Myocyte (in vitro differentiated cells): ENCODE measurements around the gene SYT6. TPM values are rescaled to one million over a fixed set of nuclear protein-coding genes. Genes with fewer than 3 reads are reported as not detected.

ENCODE experiments used
- DNase-seq: peaks from one replicate; pipeline ENCODE4 v3.0.0-alpha.2; 2012; ENCODE audit warnings: low read depth
- total RNA-seq: library from RNA; depleted of rRNA; stranded (reverse); fragments of >200 nt; gene quantifications from 2 replicates; pipeline ENCODE4 v1.2.3, GENCODE V29; 2014

Gene SYT6
- total RNA-seq, 1 donor from 2014 or later = 1.0 TPM

DNA sequence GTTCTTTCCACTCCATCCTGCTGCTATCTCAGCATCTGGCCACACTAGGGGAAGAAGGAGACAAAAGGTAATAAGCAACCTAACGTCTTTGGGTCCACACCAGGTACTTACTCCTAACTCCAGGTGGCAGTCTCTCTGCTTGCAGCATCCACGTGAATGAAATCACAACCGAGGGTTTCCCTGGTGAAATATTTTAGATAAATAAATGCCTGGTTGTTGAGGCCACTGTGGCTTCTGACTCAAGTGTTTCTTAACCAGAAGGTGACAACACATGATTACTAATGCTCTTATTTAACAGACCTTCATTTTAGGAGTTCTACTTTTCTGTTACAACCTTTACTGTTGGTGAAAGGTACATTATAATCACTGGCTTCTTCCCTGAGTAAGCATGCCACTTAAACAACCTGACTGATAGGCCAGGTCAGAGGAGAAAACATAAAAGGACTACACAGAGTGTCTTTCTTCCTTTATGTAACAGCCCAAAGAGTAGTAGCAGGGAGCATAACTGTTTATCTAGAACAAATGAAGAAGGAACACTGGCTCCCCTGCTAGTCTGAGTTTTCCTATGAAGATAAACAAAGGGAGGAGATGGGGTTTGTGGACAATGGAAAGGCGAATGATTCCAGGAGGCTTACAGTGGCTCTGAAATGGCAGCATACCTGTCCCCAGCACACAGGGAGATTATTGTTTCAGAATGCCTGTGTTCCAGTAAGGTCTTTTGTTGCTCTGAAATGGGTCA lies 59.9 kb downstream of the SYT6 start:
- DNase-seq = peak; percentile 65

DNA sequence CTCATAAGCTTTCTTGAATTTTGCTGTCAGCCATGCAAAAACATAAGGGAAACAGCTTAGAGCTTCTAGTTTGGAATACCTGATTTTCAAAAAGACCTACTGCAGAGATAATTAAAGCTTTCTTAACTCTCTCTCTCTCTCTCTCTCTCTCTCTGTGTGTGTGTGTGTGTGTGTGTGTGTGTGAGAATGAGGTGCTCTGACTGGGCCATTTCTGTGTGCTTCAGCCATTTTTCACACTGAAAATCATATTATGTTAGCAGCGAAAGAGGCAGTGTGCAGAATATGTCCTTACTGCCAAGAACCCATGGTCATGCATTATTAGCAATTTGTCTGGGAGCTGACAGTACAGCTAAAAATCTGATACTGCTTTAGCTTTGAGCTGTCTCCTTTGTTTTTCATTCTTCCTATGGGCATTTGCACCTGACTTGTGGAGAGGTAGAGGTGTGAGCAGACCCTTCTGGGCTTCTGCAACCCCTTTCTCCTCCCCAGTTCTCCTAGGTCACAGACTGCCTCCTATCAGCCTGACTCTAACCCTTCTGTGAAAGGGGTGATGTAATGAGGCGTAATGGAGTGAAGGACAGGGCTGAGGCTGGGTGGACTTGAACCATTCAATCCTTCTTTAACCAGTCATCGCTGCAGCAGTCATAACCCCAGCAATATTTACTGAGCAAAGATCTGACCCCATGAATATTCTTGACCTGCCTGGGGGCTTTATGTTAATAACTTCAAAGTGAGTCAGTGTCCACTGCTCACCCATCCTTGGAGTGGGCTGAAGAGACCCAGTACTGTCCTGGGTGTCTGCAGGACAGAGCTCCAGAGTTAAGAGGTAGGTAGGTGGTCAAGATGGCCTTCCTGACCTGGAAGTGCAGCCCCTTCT lies 61.2 kb downstream of the SYT6 start:
- no peak for DNase-seq

DNA sequence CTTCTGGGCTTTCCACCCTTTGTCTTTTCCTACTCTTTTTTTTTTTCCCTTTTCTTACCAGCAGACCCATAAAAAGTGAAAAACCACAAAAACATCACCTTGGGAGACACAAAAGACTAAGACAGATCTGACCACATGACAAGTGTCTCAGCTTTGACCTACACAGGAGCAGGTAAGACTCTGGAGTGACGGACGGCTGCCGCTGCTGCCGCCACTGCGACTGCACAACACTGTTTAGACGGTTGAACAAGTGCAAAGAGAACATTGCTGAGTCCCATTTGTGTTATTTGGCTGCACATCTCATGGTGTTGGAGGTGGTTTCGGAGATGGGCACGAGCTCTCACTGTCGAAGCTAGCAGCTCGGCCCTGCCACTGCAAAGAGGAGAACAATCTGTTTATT lies 62.0 kb downstream of the SYT6 start:
- DNase-seq = no peak

DNA sequence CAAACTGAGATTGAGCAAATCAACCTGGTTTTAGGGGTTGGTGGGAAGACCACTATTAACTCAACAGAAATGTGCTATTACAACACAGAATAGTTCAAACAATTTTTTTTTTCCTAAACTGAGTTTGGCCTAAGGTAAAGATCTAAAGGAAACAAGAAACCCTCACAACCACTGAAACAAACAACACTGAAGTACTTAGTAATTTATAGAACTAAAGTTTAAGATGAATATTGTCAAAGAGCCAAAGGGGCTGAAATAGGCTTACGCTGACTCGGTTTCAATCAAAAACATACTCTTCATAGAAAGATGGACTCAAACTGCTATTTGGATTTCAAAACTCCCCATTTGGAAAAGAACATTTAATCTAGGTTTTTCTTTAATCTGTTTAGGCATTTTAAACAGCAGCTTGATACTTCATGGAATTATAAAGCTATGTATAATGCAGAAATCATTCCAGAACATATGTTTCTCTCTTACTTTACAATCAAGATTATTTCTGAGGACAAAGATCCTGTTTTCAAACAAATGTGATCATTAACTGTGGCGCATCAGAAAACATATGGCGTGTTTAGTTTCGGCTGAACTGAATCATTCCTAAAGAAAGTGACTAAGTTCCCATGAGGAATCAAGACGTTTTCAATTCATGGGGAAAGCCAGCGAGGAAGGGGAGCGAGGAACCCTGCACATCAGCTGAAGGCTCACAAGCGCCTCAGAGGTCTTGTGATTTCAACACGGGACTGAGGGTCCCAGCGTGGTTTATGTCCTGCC lies 62.7 kb downstream of the SYT6 start:
- no peak for DNase-seq

DNA sequence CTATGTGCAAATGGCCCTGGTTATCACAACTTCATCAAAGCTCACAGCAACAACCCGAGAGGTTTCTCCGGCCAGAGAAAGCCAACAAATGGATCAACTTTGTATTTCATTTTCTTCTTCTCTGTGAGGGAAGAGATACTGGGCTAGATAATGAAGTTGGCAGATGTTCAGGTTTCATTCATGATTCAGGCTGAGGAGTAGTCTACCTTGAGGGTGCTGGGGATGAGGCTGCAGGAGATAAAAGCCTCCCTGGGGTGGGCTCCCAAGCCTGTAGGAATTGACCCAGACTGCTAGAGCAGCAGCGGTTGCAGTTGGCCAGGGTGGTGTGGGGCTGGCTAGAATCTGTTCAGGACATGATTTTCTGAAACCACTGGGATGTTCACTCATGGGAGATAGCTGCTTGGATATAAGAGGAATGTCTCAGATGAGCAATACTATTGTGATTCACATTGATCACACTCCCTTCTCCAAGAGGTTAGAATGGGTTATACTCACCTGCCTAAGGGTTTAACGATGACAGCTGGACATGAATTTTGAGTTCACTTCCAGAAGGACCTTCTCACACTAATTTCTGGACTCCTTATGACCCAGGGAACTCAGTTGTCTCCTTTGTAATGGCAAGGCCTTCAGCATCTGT lies 64.0 kb downstream of the SYT6 start:
- DNase-seq = no peak

DNA sequence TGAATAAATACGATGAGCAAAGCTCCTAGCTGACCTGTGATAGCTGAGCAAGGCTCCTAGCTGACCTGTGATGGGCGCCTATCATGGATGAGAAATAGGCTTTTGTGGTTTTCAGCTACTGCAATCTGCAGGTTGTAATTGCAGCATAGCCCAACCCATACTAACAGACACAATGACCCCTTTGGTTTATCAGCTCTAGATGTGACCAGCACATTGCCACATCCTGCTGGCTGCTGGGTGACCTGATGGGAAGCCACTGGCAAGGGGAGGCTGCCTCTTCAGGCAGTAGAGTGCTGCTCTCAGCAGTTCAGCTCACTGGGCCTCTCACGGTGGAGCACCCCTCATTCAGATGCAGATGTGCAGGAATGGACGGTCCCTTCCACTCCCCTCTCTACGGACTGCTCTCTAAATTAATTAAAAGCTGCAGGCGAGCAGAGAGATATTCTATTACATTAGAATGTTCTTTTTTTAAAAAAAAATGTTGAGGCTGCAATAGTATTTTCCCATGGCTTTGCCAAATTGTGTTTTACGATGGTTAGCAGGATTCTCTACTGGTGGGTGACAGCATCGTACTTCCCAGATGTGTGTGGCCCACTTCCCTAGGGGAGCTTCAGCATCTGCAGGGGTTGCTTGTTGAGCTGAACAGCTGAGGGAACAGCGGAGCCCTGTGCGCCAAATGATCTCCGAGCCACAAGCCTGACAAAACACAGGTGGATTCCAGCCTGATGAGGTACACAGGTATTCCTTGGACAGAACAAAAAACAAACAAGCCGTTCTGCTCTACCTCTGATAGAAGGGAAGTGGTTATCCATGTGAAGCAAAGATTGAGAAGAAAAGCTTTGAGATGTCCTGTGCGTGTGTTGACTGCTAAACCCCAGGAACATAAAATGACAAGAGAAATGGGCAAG lies 65.0 kb downstream of the SYT6 start:
- DNase-seq = no peak

DNA sequence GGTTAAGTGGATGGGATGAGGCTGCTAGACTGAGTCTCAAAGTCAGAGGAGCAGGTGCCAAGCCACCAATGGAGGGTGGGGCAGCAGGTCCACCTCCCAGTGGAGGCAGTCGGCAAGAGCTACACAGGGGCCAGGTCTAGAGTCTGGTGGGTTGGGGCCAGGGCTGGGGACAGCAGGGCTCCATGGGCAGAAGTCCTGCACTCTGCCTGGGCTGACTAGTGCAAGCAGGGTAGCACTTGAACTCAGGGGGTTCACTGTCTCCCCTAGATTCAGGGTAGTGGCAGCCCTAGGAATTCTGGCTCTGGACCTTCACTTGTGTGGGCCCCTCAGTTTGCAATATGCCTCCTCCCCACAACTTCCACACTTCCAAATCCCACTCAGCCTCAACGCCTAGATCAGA lies 66.2 kb downstream of the SYT6 start:
- no peak for DNase-seq

DNA sequence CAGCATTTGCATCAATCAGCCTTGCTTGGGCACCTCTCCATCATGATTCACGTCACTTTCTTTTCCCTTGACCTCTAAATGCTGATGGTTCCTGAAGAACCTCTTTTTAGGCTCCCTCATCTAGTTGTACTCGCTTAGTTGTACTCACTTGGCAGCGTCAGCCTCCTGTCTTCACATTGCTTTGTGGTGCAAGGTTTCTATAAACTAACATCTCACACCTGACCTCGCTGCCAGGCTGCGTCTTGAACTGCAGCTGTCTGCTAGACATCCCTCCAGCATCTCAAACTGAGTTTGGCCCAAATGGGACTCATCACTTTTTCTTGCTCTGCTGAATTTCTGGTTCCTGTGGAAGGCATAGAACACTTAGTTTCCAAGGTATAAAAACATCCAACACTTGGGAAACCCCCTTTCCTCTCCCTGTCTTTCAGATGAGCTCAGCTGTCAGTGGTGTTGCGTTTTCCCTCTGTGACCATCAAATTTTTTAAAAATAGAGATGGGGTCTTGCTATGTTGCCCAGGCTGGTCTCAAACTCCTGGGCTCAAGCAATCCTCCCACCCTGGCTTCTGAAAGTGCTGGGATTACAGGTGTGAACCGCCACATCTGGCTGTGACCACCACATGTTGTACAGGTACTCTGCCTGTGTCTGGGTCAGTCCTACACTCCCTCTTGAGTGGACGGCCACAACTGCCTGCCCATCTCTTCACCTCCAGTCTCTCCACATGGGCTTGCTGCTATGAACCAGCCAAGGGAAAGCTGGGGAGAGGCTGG lies 66.9 kb downstream of the SYT6 start:
- no peak for DNase-seq

DNA sequence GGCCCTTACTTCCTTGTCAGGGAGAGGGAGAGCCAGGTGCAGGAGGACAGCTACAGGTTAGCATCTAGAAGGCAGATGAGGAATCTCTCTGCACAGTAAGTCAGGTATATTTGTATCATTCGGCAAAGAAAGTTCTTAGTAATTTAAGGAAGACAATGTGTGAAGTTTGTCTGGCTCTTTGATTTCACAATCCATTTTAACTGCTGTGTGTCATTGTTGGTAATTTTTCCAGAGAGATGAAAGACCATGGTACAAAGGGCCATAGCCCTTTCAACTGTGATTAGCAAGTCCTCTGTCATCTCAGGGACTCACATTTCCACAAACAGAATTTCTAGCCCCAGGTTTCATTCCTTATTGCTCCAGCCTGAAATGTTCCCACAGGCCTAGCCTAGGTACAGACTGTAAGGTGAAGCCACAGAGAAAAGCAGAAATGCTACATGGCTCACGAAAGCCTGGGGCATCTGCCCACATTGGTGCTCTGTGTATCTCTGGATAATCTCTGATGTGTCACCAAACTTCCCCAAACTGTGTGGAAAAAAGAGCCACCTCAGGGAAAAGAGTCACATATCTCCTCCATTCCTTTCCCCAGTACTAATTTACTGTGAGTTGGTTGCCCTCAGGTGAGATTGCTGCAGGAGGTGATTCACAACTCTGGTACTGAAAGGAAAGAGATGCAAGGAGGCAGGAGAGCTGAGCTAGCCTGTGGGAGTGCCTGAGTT lies 70.6 kb downstream of the SYT6 start:
- no peak for DNase-seq

DNA sequence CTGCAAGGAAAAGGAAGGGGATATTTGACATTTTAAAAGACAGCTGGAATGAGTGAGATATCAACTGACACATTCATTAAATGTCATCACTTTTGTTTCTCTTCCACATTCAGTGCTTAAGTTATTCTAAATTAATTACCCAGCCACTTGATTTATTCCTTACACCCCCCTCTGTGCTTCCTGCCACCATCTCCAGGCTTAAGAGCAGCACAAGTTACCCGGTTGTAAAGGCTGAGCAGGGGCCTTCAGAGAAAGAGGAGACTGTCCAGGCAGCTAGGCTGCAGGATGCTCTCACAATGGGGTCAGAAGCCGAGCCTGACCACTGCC lies 71.4 kb downstream of the SYT6 start:
- DNase-seq = no peak

DNA sequence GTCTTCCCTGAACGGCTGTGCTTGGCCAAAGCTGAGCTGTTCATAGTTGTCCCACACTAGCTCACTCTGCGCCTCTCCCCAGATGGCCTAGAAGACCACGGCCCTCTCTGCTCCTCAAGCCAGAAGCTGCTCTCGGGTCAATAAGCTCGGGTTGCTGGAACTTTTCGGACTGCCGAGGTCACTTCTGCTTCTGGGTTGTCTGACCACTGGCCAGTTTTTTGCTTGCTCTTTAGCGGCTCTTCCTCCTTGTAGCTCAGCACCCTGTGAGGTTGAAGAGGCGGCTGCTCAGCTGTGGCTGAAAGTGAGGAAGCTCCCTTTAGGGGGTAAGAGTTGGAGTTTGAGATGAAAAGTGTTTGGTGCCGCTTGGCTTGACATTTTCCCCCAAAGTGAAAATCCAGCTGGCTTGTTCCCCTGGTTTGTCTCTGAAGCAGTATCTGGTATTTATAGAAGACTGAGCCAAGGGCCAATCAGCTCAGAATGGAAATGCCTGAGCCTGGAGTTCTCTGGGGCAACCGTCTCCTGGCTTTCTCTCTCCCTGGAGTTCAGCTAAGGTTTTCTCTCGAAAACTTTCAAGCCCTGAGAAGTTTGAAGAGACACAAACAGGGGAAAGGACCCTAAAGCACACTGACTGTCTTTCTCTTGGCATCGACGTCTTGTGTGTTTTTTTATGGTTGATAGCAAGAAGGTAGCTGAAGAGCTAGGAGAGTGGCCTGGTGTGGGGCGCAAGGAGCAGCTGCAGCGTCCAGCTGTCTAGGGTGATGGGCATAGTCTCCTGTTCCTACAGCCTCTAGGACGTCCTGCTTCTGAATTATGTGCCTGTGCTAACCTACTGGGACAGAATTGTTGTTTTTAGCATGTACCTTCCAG lies 72.0 kb downstream of the SYT6 start:
- peak; percentile 49 for DNase-seq

DNA sequence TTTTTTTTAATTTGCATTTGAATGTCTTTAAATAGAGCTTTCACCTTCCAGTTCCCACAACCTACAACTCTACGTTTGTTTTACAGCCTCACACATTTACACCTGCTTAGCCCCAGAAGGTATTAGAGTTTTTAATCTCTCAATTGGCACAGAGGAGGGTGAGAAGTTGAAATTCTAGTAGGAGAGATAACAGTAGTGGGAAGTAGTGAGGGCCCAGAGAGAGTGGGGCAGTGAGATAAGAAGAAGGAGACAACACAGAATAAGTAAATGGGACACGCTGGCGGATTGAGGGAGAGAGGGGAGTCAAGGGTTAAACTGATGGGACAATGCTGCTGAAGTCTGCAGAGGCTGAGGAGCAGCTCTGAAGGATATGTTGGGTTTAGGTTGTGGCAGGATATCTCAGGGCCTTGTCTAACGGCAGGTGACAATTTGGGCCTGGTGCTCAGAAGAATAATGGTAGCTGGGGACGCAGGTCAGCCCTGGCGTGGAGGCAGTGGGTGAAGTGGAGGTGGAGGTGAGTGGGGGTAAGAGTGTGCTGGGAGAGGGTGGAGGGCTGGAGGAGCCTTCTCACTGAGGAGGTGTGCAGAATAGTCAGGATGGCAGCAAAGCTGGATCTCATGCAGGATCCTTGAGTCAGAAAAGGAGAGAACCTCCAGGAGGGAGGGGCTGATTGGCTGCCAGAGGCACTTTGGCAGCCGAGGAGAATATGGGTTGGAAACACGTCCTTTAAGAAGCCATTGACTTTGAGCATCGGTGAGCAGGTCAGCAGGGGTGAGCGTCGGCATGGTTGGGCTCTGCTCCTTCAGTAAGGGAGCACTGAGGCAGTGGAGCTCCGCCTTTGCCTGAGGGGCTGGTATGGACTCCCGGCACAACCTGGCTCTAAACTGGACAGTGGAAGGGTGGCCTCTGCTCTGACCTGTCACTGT lies 72.9 kb downstream of the SYT6 start:
- DNase-seq = no peak

DNA sequence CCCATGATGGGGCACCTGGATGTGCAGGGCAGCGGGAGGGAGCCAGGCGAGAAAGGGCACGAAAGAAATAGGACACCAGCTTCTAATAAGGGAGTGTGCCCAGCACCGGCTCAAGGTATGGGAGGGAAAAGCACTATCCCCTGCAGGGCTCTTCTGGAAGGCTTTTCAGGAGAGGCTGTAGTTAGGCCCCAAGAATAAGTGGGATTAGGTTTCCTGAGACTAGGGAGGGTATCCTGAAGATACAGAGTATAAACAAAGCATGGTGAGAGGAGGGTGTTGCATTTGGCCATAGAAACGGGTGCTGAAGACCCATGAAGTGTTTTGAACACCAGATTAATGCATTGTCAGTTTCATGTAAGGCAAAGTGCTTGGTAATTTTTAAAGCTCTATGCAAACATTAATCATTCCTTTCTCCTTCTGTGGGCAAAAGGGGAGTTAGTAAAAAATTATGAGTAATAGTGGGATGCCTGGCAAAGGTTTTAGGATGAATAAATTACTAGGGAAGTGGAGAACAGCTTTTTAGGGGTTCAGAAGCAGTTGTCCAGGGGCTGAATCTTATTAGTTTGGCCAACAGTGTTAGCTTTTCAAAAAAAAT lies 74.0 kb downstream of the SYT6 start:
- DNase-seq = no peak

DNA sequence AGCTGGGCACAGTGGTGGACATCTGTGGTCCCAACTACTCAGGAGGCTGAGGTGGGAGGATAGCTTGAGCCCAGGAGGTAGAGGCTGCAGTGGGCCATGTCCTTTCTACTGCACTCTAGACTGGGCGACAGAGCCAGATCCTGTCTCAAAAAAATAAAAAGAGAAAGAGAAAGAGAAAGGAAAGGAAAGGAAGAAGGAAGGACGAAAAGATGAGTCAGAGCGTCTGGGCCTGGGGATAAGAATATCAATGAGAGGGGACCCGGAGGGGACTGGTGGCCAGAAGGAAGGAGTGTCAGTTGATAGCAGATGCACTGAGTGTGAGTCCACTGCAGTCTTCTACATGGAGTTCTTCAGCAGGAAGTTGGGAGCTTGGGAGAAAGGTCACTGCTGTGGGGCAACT lies 75.6 kb downstream of the SYT6 start:
- DNase-seq = no peak

DNA sequence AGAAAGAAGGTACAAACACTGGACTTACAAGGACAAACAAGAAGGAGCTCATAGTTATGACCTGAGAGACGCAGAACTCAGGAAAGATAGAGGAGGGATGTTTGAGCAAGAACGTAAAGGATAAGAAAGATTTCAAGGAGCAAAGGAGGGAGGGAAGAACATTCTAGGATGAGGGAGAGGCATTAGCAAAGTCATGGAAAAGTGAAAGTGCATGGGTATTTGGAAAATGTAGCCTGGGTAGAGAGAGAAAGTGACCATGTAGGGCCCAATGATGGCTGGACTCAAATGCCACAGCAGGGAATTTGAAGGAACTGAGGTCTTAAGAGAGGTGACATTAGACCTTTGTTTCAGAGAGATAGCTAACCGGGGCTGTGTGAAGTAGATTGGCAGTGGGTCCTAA lies 76.5 kb downstream of the SYT6 start:
- DNase-seq = no peak

DNA sequence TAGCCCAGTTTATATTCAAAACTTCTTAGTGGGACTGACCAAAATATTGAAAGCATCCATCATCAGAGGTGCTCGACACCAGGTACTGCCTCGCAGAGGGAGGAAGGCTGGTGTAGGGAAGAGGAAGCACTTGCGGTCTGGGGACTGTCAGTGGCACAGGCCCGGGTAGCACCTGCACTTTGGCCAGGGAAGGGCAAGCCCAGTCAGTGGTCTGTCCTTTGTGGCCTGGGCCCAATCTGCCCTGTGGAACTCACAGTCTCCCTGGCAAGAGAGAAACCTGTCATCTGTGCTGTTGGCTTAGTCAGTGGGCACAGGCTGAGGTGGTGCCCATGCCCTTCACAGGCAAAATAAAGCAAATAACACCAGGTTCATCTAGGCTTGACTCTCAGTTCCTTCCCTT lies 77.4 kb downstream of the SYT6 start:
- peak; percentile 22 for DNase-seq
